A549 (cell line): ENCODE measurements around the gene ZNF469. TPM values are rescaled to one million over a fixed set of nuclear protein-coding genes. Genes with fewer than 3 reads are reported as not detected.

Source experiments
- ATAC-seq, 2 experiments: fragments of 200-7000 bp in 1 of 2; fragments of >200 bp in 1 of 2; cut with Nextera tagmentation in 1 of 2; cut with Tn5 transposase in 1 of 2; 3 replicates each; pipeline versions ENCODE4 v1.8.0 to v1.9.1; 2018 to 2020; ENCODE audit warnings: mild to moderate bottlenecking in 1 of 2, moderate library complexity in 1 of 2
- CTCF ChIA-PET: fragments of 300-600 bp; sonication (Branson Sonifier 250); formaldehyde crosslinking; extraction: SDS; loops from one replicate; lab custom pipeline; 2021; ENCODE audit warnings: antibody characterized with exemption, inconsistent platforms; lab: Yijun Ruan, JAX
- POLR2A ChIA-PET: fragments of 350-600 bp; formaldehyde crosslinking; extraction: SDS; loops from one replicate; lab custom pipeline; 2021; ENCODE audit warnings: antibody characterized with exemption, inconsistent platforms; lab: Yijun Ruan, JAX
- DNase-seq, 2 experiments: peaks; one replicate each; pipeline versions ENCODE4 v3.0.0 to v3.0.0-alpha.2; 2011 to 2016; ENCODE audit warnings: low read depth in 1 of 2, low spot score in 1 of 2
- FAIRE-seq: peaks from 2 replicates; lab custom pipeline; 2011; peaks lifted over from hg19 to GRCh38; lab: Jason Lieb, UNC
- H3K27ac ChIP-seq, 2 experiments: fragments of >200 bp; sonication (Bioruptor Twin); formaldehyde crosslinking; 3 replicates each; pipeline ENCODE4 v1.5.1; 2016 to 2017
- H3K4me1 ChIP-seq: fragments of >200 bp; sonication (Bioruptor Twin); formaldehyde crosslinking; 3 replicates; pipeline ENCODE4 v1.6.1; 2016
- H3K4me2 ChIP-seq: fragments of >200 bp; sonication (Bioruptor Twin); formaldehyde crosslinking; 3 replicates; pipeline ENCODE4 v1.6.1; 2016
- H3K4me3 ChIP-seq: fragments of >200 bp; sonication (Bioruptor Twin); formaldehyde crosslinking; 3 replicates; pipeline ENCODE4 v1.5.1; 2016
- H3K9me3 ChIP-seq: fragments of >200 bp; sonication (Bioruptor Twin); formaldehyde crosslinking; 3 replicates; pipeline ENCODE4 v1.6.1; 2016
- CBX2 ChIP-seq: fragments of 200-600 bp; sonication (generic); IDR thresholded peaks from 2 replicates; pipeline ENCODE4 v1.6.1; 2016; ENCODE audit warnings: low read depth, mild to moderate bottlenecking, borderline replicate concordance
- CHD2 ChIP-seq: fragments of 150-350 bp; IDR thresholded peaks from 2 replicates; pipeline ENCODE4 v1.6.1; 2014; ENCODE audit warnings: low read length; ENCODE audit not compliant: partially characterized antibody
- EHF ChIP-seq: fragments of 250-450 bp; sonication (Bioruptor Pico); IDR thresholded peaks from 2 replicates; pipeline ENCODE4 v1.5.0; 2020; ENCODE audit warnings: mild to moderate bottlenecking
- EHMT2 ChIP-seq: fragments of 200-600 bp; sonication (generic); IDR thresholded peaks from 2 replicates; pipeline ENCODE4 v1.6.1; 2016; ENCODE audit warnings: antibody characterized with exemption, low read depth, mild to moderate bottlenecking, moderate library complexity
- EP300 ChIP-seq, 2 experiments: fragments of >200 bp; sonication (Bioruptor Twin); formaldehyde crosslinking; IDR thresholded peaks; 2 replicates in 1 of 2; 3 replicates in 1 of 2; pipeline ENCODE4 v1.6.1; 2016 to 2017
- FOSL2 ChIP-seq, 2 experiments: fragments of 450-650 bp in 1 of 2; fragments of >200 bp in 1 of 2; sonication (Bioruptor Twin) in 1 of 2; formaldehyde crosslinking; IDR thresholded peaks; 2 replicates each; pipeline versions ENCODE4 v1.5.0 to v1.6.1; 2016 to 2020; ENCODE audit warnings: mild to moderate bottlenecking in 1 of 2, moderate library complexity in 1 of 2
- HDAC2 ChIP-seq: fragments of 200-600 bp; sonication (generic); IDR thresholded peaks from 2 replicates; pipeline ENCODE4 v1.6.1; 2016
- HOXB13 ChIP-seq: fragments of 250-450 bp; sonication (Bioruptor Pico); IDR thresholded peaks from 2 replicates; pipeline ENCODE4 v1.5.0; 2020; ENCODE audit warnings: low read depth, mild to moderate bottlenecking, moderate library complexity
- JUNB ChIP-seq: fragments of >200 bp; sonication (Bioruptor Twin); formaldehyde crosslinking; IDR thresholded peaks from 2 replicates; pipeline ENCODE4 v1.6.1; 2016
- KDM5A ChIP-seq: fragments of 200-600 bp; sonication (generic); IDR thresholded peaks from 2 replicates; pipeline ENCODE4 v1.6.1; 2016; ENCODE audit warnings: antibody characterized with exemption, mild to moderate bottlenecking
- MYC ChIP-seq: IDR thresholded peaks from 2 replicates; pipeline ENCODE4 v1.6.1; 2012; ENCODE audit warnings: mild to moderate bottlenecking, inconsistent platforms, low read length, improper control_type of control experiment, borderline replicate concordance
- NPAS2 ChIP-seq: fragments of 250-450 bp; sonication (Bioruptor Pico); IDR thresholded peaks from 2 replicates; pipeline ENCODE4 v1.8.0; 2022; ENCODE audit warnings: mild to moderate bottlenecking, moderate library complexity, borderline replicate concordance
- NR3C1 ChIP-seq: fragments of >200 bp; sonication (Bioruptor Twin); formaldehyde crosslinking; IDR thresholded peaks from 3 replicates; pipeline ENCODE4 v1.6.1; 2017
- POLR2A ChIP-seq: IDR thresholded peaks from 2 replicates; pipeline ENCODE4 v1.6.1; 2012; ENCODE audit warnings: mild to moderate bottlenecking, low read length
- RAD21 ChIP-seq, 2 experiments: fragments of >200 bp in 1 of 2; sonication (Bioruptor Twin) in 1 of 2; formaldehyde crosslinking in 1 of 2; IDR thresholded peaks in 1 of 2; conservative IDR thresholded peaks in 1 of 2; 2 replicates in 1 of 2; 3 replicates in 1 of 2; pipeline ENCODE4 v1.6.1; 2012 to 2018; ENCODE audit warnings: inconsistent platforms in 1 of 2
- RCOR1 ChIP-seq: fragments of 150-350 bp; IDR thresholded peaks from 2 replicates; pipeline ENCODE4 v1.6.1; 2014; ENCODE audit warnings: antibody characterized with exemption, low read length, low read depth
- RFX5 ChIP-seq: fragments of 450-650 bp; IDR thresholded peaks from 2 replicates; pipeline ENCODE4 v1.7.1; 2014; ENCODE audit warnings: antibody characterized with exemption, mild to moderate bottlenecking, moderate library complexity
- SREBF2 ChIP-seq: fragments of 450-650 bp; IDR thresholded peaks from 2 replicates; pipeline ENCODE4 v1.6.1; 2014; ENCODE audit warnings: mild to moderate bottlenecking, moderate library complexity
- WGBS: methylation state at CpG from one replicate; pipeline ENCODE4 v1.1.6; 2017; ENCODE audit errors: missing lambda C conversion rate; 5-methylcytosine and 5-hydroxymethylcytosine counted together
- polyA plus RNA-seq, 4 experiments: library from polyadenylated mRNA; depleted of rRNA in 3 of 4; stranded (reverse); fragments of >200 nt; fragmentation: RNase III in 1 of 4; extraction: RNeasy Plus Mini Kit Qiagen cat#74134 plus additional on column Dnase treatment in 1 of 4; gene quantifications; 2 replicates in 3 of 4; 3 replicates in 1 of 4; pipeline ENCODE4 v1.2.3, GENCODE V29; 2011 to 2017
- TF ChIP-seq, protein P1 (sequence below): fragments of 450-650 bp; IDR thresholded peaks from 2 replicates; pipeline ENCODE4 v1.6.1; 2014; ENCODE audit warnings: antibody characterized with exemption
- TF ChIP-seq, protein P2 (sequence below): IDR thresholded peaks from 2 replicates; pipeline ENCODE4 v1.6.1; 2012
- TF ChIP-seq, protein P3 (sequence below): fragments of 250-450 bp; sonication (Bioruptor Pico); IDR thresholded peaks from 2 replicates; pipeline ENCODE4 v1.5.0; 2021; ENCODE audit warnings: mild to moderate bottlenecking, moderate library complexity, borderline replicate concordance
- TF ChIP-seq, protein P4 (sequence below): fragments of 250-450 bp; sonication (Bioruptor Pico); IDR thresholded peaks from 2 replicates; pipeline ENCODE4 v1.5.0; 2020; ENCODE audit warnings: low read depth, mild to moderate bottlenecking, moderate library complexity
- TF ChIP-seq, protein P5 (sequence below): IDR thresholded peaks from 2 replicates; pipeline ENCODE4 v1.6.1; 2012

ZNF469 gene
- polyA plus RNA-seq, 2 of the 4 experiments (the other 2 are of a cell fraction): 0.47 to 4.4 TPM

DNA sequence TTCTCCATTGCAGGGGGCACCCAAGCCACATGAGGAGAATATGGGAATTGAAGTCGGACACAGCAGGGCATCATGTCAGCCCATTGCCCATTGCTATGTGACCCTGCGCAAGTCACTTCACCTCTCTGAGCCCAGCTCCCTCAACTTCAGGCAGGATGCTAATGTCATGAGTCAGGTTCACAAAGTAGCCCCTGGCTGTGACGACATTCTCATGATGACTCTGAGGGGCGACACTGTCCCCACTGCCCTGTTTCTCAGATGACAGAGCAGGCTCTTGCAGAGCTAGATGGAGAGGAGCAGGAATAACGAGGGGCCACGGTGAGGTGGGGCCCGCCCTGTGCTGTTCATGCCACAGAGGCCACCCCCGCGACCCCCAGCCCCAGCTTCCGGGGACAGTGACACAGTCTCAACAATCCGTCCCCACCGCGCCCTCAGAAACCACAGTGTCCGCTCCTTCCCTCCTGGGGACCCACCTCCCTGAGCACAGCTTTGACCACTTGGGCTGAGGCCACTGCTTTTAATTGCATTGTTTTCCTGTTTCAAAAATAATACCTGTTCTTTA, 13.2 kb upstream of the ZNF469 start:
- no peak for ATAC-seq
- TF ChIP-seq, protein P1, sequence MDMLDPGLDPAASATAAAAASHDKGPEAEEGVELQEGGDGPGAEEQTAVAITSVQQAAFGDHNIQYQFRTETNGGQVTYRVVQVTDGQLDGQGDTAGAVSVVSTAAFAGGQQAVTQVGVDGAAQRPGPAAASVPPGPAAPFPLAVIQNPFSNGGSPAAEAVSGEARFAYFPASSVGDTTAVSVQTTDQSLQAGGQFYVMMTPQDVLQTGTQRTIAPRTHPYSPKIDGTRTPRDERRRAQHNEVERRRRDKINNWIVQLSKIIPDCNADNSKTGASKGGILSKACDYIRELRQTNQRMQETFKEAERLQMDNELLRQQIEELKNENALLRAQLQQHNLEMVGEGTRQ: no peak
- no peak for TF ChIP-seq CBX2
- TF ChIP-seq HOXB13 (CRISPR knock-in tag): no peak
- TF ChIP-seq POLR2A: no peak
- TF ChIP-seq, all 56 proteins: peak for 0
- Histone ChIP-seq H3K9me3 (peaks cover 12% of the 10 kb centered on the region; the same call in 1 of the 3 replicates), H3K27ac (no peak overlapping the region), H3K4me3 (no peak overlapping the region), H3K4me1 (no peaks in the 10 kb centered on the region), H3K4me2 (no peak overlapping the region)
- WGBS: 80% methylated on average over 14 of the region's 14 CpGs
- POLR2A ChIA-PET: interaction anchor here (0.6 kb wide), 1 partner anchor 13 kb away, joined by 3 read pairs; no protein-coding TSS in a partner anchor
- FAIRE-seq (no peak), DNase-seq (no peak)
- CTCF ChIA-PET: interaction anchor here (0.9 to 1.8 kb wide), 3 partner anchors 15 to 83 kb away, joined by 3 to 8 read pairs (median 3); no protein-coding TSS in a partner anchor

DNA sequence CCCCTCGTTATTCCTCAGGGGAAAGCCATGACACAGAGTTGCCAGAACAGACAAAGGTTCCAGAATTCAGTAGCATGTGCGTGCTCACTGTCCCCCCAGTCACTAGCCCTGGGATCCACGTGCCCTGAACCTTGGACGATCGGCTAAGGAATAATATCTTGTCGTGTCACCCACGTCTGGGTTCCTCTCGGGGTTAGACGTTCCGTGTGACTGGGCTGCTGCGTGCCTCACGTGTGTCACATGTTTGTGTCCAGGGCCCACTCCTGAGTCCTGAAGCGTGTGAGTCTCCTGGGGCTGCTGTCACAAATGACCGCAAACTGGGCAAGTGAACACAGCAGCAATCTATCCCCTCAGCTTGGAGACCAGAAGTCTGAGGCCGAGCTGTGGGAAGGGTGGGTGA, 12.4 kb upstream of the ZNF469 start:
- Histone ChIP-seq H3K9me3 (peaks cover 7% of the 10 kb centered on the region; the same call in 1 of the 3 replicates), H3K27ac (no peak overlapping the region), H3K4me2 (no peak overlapping the region), H3K4me1 (no peaks in the 10 kb centered on the region), H3K4me3 (no peak overlapping the region)
- 85% methylated on average over 15 of the region's 15 CpGs for WGBS
- ChIA-PET CTCF (no interaction called here), POLR2A (no interaction called here)
- TF ChIP-seq, protein P2, sequence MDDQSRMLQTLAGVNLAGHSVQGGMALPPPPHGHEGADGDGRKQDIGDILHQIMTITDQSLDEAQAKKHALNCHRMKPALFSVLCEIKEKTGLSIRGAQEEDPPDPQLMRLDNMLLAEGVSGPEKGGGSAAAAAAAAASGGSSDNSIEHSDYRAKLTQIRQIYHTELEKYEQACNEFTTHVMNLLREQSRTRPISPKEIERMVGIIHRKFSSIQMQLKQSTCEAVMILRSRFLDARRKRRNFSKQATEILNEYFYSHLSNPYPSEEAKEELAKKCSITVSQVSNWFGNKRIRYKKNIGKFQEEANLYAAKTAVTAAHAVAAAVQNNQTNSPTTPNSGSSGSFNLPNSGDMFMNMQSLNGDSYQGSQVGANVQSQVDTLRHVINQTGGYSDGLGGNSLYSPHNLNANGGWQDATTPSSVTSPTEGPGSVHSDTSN: no peak
- TF ChIP-seq NR3C1: no peak
- TF ChIP-seq KDM5A: no peak
- no peak for TF ChIP-seq EHF (CRISPR knock-in tag)
- TF ChIP-seq EHMT2: no peak
- TF ChIP-seq, protein P3, sequence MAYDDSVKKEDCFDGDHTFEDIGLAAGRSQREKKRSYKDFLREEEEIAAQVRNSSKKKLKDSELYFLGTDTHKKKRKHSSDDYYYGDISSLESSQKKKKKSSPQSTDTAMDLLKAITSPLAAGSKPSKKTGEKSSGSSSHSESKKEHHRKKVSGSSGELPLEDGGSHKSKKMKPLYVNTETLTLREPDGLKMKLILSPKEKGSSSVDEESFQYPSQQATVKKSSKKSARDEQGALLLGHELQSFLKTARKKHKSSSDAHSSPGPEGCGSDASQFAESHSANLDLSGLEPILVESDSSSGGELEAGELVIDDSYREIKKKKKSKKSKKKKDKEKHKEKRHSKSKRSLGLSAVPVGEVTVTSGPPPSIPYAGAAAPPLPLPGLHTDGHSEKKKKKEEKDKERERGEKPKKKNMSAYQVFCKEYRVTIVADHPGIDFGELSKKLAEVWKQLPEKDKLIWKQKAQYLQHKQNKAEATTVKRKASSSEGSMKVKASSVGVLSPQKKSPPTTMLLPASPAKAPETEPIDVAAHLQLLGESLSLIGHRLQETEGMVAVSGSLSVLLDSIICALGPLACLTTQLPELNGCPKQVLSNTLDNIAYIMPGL (CRISPR knock-in tag): no peak
- TF ChIP-seq, protein P4, sequence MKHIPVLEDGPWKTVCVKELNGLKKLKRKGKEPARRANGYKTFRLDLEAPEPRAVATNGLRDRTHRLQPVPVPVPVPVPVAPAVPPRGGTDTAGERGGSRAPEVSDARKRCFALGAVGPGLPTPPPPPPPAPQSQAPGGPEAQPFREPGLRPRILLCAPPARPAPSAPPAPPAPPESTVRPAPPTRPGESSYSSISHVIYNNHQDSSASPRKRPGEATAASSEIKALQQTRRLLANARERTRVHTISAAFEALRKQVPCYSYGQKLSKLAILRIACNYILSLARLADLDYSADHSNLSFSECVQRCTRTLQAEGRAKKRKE (CRISPR knock-in tag): no peak
- TF ChIP-seq HOXB13 (CRISPR knock-in tag): no peak
- ATAC-seq: no peak
- no peak for FAIRE-seq
- DNase-seq: no peak

DNA sequence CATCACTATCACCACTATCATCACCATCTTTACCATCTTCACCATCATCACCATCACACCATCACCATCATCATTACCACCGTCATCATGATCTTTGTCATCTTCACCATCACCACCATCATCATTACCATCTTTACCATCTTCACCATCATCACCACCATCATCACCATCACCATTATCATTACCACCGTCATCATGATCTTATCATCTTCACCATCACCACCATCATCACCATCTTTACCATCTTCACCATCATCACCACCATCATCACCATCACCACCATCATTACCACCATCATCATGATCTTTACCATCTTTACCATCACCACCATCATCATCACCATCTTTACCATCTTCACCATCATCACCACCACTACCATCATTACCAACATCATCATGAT, 10.2 kb upstream of the ZNF469 start:
- 35% methylated on average over 2 of the region's 2 CpGs for WGBS
- no peak overlapping the region for H3K27ac ChIP-seq
- peaks cover 5% of the 10 kb centered on the region; the same call in 1 of the 3 replicates for H3K4me1 ChIP-seq
- ChIA-PET CTCF (no interaction called here), POLR2A (no interaction called here)
- ATAC-seq (no peak), DNase-seq (no peak), FAIRE-seq (no peak)
- H3K4me3 ChIP-seq: no peak overlapping the region
- H3K4me2 ChIP-seq: no peak overlapping the region
- TF ChIP-seq JUNB (no peak), EP300 (IDR thresholded peaks at IDR 0.05) (no peak), NPAS2 (CRISPR knock-in tag) (no peak), SREBF2 (no peak), MYC (no peak), RFX5 (no peak), RCOR1 (no peak), HDAC2 (no peak), CHD2 (no peak), RAD21 (conservative IDR thresholded peaks at IDR 0.05 in 1 of 2, IDR thresholded peaks at IDR 0.05 in 1 of 2) (no peak), EHMT2 (no peak), FOSL2 (IDR thresholded peaks at IDR 0.05) (no peak), FOSL2 (CRISPR knock-in tag; IDR thresholded peaks at IDR 0.05) (no peak), HOXB13 (CRISPR knock-in tag) (no peak)
- TF ChIP-seq, protein P2: no peak
- TF ChIP-seq, protein P5, sequence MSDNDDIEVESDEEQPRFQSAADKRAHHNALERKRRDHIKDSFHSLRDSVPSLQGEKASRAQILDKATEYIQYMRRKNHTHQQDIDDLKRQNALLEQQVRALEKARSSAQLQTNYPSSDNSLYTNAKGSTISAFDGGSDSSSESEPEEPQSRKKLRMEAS: no peak
- peaks cover 7% of the 10 kb centered on the region; the same call in 1 of the 3 replicates for H3K9me3 ChIP-seq
